Endothelial cell (in vitro differentiated cells): ENCODE results near the gene COL13A1. TPM values are rescaled to one million over a fixed set of nuclear protein-coding genes. Genes with fewer than 3 reads are reported as not detected.
A peak's percentile ranks its signal among the peaks of the same experiment; 100 is the strongest.

Experiments
- DNase-seq: peaks from one replicate; pipeline ENCODE4 v3.0.0; 2021; ENCODE audit warnings: low spot score
- H3K27ac Mint-ChIP-seq: one replicate; pipeline ENCODE4 v1.8.0; 2021; ENCODE audit warnings: mixed read lengths, inconsistent platforms; ENCODE audit not compliant: unreplicated experiment
- H3K27me3 Mint-ChIP-seq: one replicate; pipeline ENCODE4 v1.8.0; 2021; ENCODE audit warnings: mild to moderate bottlenecking, moderate library complexity, mixed read lengths, inconsistent platforms; ENCODE audit not compliant: unreplicated experiment
- H3K36me3 Mint-ChIP-seq: one replicate; pipeline ENCODE4 v1.8.0; 2021; ENCODE audit warnings: mild to moderate bottlenecking, low read depth, mixed read lengths, inconsistent platforms; ENCODE audit not compliant: unreplicated experiment
- H3K4me1 Mint-ChIP-seq: one replicate; pipeline ENCODE4 v1.8.0; 2021; ENCODE audit warnings: mild to moderate bottlenecking, mixed read lengths, inconsistent platforms; ENCODE audit not compliant: unreplicated experiment
- H3K4me3 Mint-ChIP-seq: one replicate; pipeline ENCODE4 v1.8.0; 2021; ENCODE audit warnings: mild to moderate bottlenecking, mixed read lengths, inconsistent platforms; ENCODE audit not compliant: unreplicated experiment
- H3K9me3 Mint-ChIP-seq: one replicate; pipeline ENCODE4 v1.8.0; 2021; ENCODE audit warnings: mixed read lengths, inconsistent platforms; ENCODE audit not compliant: unreplicated experiment
- total RNA-seq: library from RNA; stranded (reverse); fragmentation: NEBNext Ultra II Directional; extraction: Animal tissue kit (Norgen Biotek cat#: 25700); gene quantifications from one replicate; pipeline ENCODE4 v1.2.1, GENCODE V29; 2021; ENCODE audit not compliant: unreplicated experiment
- TF ChIP-seq, protein P1 (sequence below): fragments of 200-600 bp; sonication (generic); IDR thresholded peaks from one replicate; pipeline ENCODE4 v1.5.0; 2021; ENCODE audit warnings: antibody characterized with exemption; ENCODE audit not compliant: unreplicated experiment

Gene COL13A1
- total RNA-seq, 1 donor from 2014 or later = 22.6 TPM

GRCh38 chr10:69867699-69868558, 66.2 kb downstream of the COL13A1 start:
- H3K9me3 Mint-ChIP-seq = no peaks in the 10 kb centered on the region
- DNase-seq = no peak

DNA sequence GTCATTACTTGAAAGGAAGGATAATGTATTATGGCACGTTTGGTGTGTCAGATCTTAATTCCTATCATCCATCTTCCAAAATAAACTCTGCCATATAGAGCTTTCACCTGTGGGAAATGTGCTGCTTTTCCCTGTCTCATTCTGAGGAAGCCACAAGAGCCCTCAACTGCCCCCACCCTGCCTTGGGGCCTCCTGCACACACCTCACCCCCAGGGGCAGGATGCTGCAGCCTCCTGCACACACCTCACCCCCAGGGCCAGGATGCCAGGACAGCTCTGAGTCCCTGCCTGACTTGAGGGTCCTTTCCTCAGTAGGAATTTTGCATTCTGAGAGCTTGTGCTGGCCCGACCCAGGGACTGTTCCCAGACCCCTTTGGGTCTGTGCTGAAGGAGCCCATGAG, 67.1 kb downstream of the COL13A1 start:
- Mint-ChIP-seq H3K27ac (peak overlapping the region; percentile 85), H3K4me1 (peaks cover 45% of the 10 kb centered on the region), H3K9me3 (no peaks in the 10 kb centered on the region), H3K4me3 (no peak overlapping the region), H3K27me3 (peaks cover 11% of the 10 kb centered on the region), H3K36me3 (no peaks in the 10 kb centered on the region)
- no peak for DNase-seq
- TF ChIP-seq, protein P1, sequence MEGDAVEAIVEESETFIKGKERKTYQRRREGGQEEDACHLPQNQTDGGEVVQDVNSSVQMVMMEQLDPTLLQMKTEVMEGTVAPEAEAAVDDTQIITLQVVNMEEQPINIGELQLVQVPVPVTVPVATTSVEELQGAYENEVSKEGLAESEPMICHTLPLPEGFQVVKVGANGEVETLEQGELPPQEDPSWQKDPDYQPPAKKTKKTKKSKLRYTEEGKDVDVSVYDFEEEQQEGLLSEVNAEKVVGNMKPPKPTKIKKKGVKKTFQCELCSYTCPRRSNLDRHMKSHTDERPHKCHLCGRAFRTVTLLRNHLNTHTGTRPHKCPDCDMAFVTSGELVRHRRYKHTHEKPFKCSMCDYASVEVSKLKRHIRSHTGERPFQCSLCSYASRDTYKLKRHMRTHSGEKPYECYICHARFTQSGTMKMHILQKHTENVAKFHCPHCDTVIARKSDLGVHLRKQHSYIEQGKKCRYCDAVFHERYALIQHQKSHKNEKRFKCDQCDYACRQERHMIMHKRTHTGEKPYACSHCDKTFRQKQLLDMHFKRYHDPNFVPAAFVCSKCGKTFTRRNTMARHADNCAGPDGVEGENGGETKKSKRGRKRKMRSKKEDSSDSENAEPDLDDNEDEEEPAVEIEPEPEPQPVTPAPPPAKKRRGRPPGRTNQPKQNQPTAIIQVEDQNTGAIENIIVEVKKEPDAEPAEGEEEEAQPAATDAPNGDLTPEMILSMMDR = no peak

More at GRCh38 chr10:69867699-69868558, 66.2 kb downstream of the COL13A1 start:
- Mint-ChIP-seq H3K4me1 (peaks cover 45% of the 10 kb centered on the region), H3K36me3 (no peaks in the 10 kb centered on the region), H3K27ac (peak overlapping the region; percentile 22), H3K4me3 (no peak overlapping the region), H3K27me3 (peaks cover 11% of the 10 kb centered on the region)
- TF ChIP-seq, protein P1 = no peak

- Mint-ChIP-seq H3K27me3 (peaks cover 12% of the 10 kb centered on the region), H3K4me1 (peaks cover 41% of the 10 kb centered on the region), H3K27ac (peak overlapping the region; percentile 85), H3K4me3 (no peak overlapping the region), H3K36me3 (no peaks in the 10 kb centered on the region), H3K9me3 (no peaks in the 10 kb centered on the region)
- TF ChIP-seq, protein P1 = no peak
- peak; percentile 24 for DNase-seq
These were observed 67.7 kb downstream of the COL13A1 start for GRCh38 chr10:69869291-69869961.

- peaks cover 40% of the 10 kb centered on the region for H3K4me1 Mint-ChIP-seq
- TF ChIP-seq, protein P1 = no peak
- H3K36me3 Mint-ChIP-seq = no peaks in the 10 kb centered on the region
- no peak overlapping the region for H3K4me3 Mint-ChIP-seq
- peaks cover 12% of the 10 kb centered on the region for H3K27me3 Mint-ChIP-seq
- peak overlapping the region; percentile 58 for H3K27ac Mint-ChIP-seq
- H3K9me3 Mint-ChIP-seq = no peaks in the 10 kb centered on the region
- no peak for DNase-seq
These were observed 68.9 kb downstream of the COL13A1 start for GRCh38 chr10:69870591-69870990.

- H3K27ac Mint-ChIP-seq = peak overlapping the region; percentile 58
- H3K36me3 Mint-ChIP-seq = no peaks in the 10 kb centered on the region
- H3K27me3 Mint-ChIP-seq = peaks cover 12% of the 10 kb centered on the region
- TF ChIP-seq, protein P1 = no peak
- peaks cover 40% of the 10 kb centered on the region for H3K4me1 Mint-ChIP-seq
- no peak overlapping the region for H3K4me3 Mint-ChIP-seq
- DNase-seq = no peak
- no peaks in the 10 kb centered on the region for H3K9me3 Mint-ChIP-seq
These were observed 69.4 kb downstream of the COL13A1 start for GRCh38 chr10:69871074-69871473.
